HepG2 (cell line): ENCODE measurements around the gene TSPAN3. TPM values are rescaled to one million over a fixed set of nuclear protein-coding genes. Genes with fewer than 3 reads are reported as not detected.
A peak's percentile ranks its signal among the peaks of the same experiment; 100 is the strongest.

ENCODE experiments used
- DNMT3B ChIP-seq: conservative IDR thresholded peaks from 2 replicates; pipeline ENCODE4 v1.6.1; 2016; ENCODE audit warnings: missing biosample characterization, control low read depth
- DPF2 ChIP-seq: sonication (generic); formaldehyde crosslinking; IDR thresholded peaks from 2 replicates; pipeline ENCODE4 v1.4.0; 2020; ENCODE audit warnings: mild to moderate bottlenecking, low read depth, missing genetic modification reagents, borderline replicate concordance
- EHMT2 ChIP-seq: fragments of 200-600 bp; sonication (generic); IDR thresholded peaks from 2 replicates; pipeline ENCODE4 v1.7.0; 2017; ENCODE audit warnings: antibody characterized with exemption, low read depth, low read length, borderline replicate concordance
- FOSL1 ChIP-seq: sonication (generic); formaldehyde crosslinking; IDR thresholded peaks from 2 replicates; pipeline ENCODE4 v1.9.0; 2021; ENCODE audit warnings: missing genetic modification reagents, borderline replicate concordance
- GATA4 ChIP-seq: sonication (generic); IDR thresholded peaks from 2 replicates; pipeline ENCODE4 v1.6.1; 2016; ENCODE audit warnings: antibody characterized with exemption, low read depth, borderline replicate concordance
- HOXD1 ChIP-seq: sonication (generic); formaldehyde crosslinking; IDR thresholded peaks from 2 replicates; pipeline ENCODE4 v1.5.0; 2020; ENCODE audit warnings: missing genetic modification reagents
- KDM2A ChIP-seq: sonication (generic); formaldehyde crosslinking; IDR thresholded peaks from 2 replicates; pipeline ENCODE4 v1.4.0; 2020; ENCODE audit warnings: low read depth, missing genetic modification reagents, borderline replicate concordance
- KDM6A ChIP-seq: IDR thresholded peaks from 2 replicates; pipeline ENCODE4 v1.6.1; 2016; ENCODE audit warnings: low read depth
- MAFG ChIP-seq: sonication (generic); formaldehyde crosslinking; IDR thresholded peaks from 2 replicates; pipeline ENCODE4 v1.5.1; 2020; ENCODE audit warnings: mild to moderate bottlenecking, missing genetic modification reagents
- NFKBIZ ChIP-seq: IDR thresholded peaks from 2 replicates; pipeline ENCODE4 v1.6.1; 2018; ENCODE audit warnings: missing genetic modification reagents, missing compliant biosample characterization
- PAWR ChIP-seq: sonication (generic); formaldehyde crosslinking; IDR thresholded peaks from 2 replicates; pipeline ENCODE4 v1.4.0; 2020; ENCODE audit warnings: missing genetic modification reagents, mild to moderate bottlenecking, borderline replicate concordance
- PHF8 ChIP-seq: sonication (generic); formaldehyde crosslinking; IDR thresholded peaks from 2 replicates; pipeline ENCODE4 v1.5.0; 2020; ENCODE audit warnings: missing genetic modification reagents
- SAFB2 ChIP-seq: sonication (generic); formaldehyde crosslinking; IDR thresholded peaks from 2 replicates; pipeline ENCODE4 v1.5.1; 2020; ENCODE audit warnings: missing genetic modification reagents, low read depth, mild to moderate bottlenecking, borderline replicate concordance
- SRF ChIP-seq: IDR thresholded peaks from 2 replicates; pipeline ENCODE4 v1.6.1; 2011; ENCODE audit warnings: mild to moderate bottlenecking, low read depth, low read length, moderate library complexity
- TAF15 ChIP-seq: fragments of 200-400 bp; formaldehyde crosslinking; IDR thresholded peaks from one replicate; pipeline ENCODE4 v1.6.1; 2018; ENCODE audit warnings: mild to moderate bottlenecking, low read depth, low read length; ENCODE audit not compliant: poor library complexity, severe bottlenecking
- TGIF2 ChIP-seq: IDR thresholded peaks from 2 replicates; pipeline ENCODE4 v1.6.1; 2016; ENCODE audit warnings: control low read depth, missing compliant biosample characterization
- WIZ ChIP-seq: sonication (generic); formaldehyde crosslinking; IDR thresholded peaks from 2 replicates; pipeline ENCODE4 v1.5.1; 2020; ENCODE audit warnings: mild to moderate bottlenecking, missing genetic modification reagents
- ZEB1 ChIP-seq: IDR thresholded peaks from 2 replicates; pipeline ENCODE4 v1.6.1; 2012; ENCODE audit warnings: mild to moderate bottlenecking, low read depth, inconsistent platforms; ENCODE audit not compliant: insufficient replicate concordance
- ZFP41 ChIP-seq: sonication (generic); formaldehyde crosslinking; IDR thresholded peaks from 2 replicates; pipeline ENCODE4 v1.4.0; 2020; ENCODE audit warnings: mild to moderate bottlenecking, missing genetic modification reagents, borderline replicate concordance
- ZFP91 ChIP-seq: sonication (generic); formaldehyde crosslinking; IDR thresholded peaks from 2 replicates; pipeline ENCODE4 v1.9.0; 2022; ENCODE audit warnings: missing genetic modification reagents, mild to moderate bottlenecking, borderline replicate concordance
- ZFY ChIP-seq: sonication (generic); formaldehyde crosslinking; IDR thresholded peaks from 2 replicates; pipeline ENCODE4 v1.4.0; 2020; ENCODE audit warnings: missing genetic modification reagents
- ZNF17 ChIP-seq: sonication (generic); formaldehyde crosslinking; IDR thresholded peaks from 2 replicates; pipeline ENCODE4 v1.5.0; 2020; ENCODE audit warnings: mild to moderate bottlenecking, missing genetic modification reagents
- ZNF264 ChIP-seq: sonication (generic); formaldehyde crosslinking; IDR thresholded peaks from 2 replicates; pipeline ENCODE4 v1.4.0; 2020; ENCODE audit warnings: missing genetic modification reagents
- ZNF816 ChIP-seq: sonication (generic); formaldehyde crosslinking; IDR thresholded peaks from 2 replicates; pipeline ENCODE4 v1.8.0; 2022; ENCODE audit warnings: missing genetic modification reagents, mild to moderate bottlenecking, borderline replicate concordance
- ZSCAN20 ChIP-seq: sonication (generic); formaldehyde crosslinking; IDR thresholded peaks from 2 replicates; pipeline ENCODE4 v1.4.0; 2020; ENCODE audit warnings: missing genetic modification reagents, mild to moderate bottlenecking, borderline replicate concordance
- polyA plus RNA-seq, 8 experiments: library from polyadenylated mRNA; depleted of rRNA in 3 of 8; stranded (reverse) in 7 of 8; unstranded in 1 of 8; fragments of >200 nt; fragmentation: Illumina TruSeq in 4 of 8; extraction: Trizol in 4 of 8; gene quantifications; 2 replicates each; pipeline versions ENCODE4 v1.2.1 to v1.2.3, GENCODE V29; 2011 to 2016; ENCODE audit warnings: low read depth in 4 of 8, missing spikeins in 1 of 8, mixed read lengths in 1 of 8; ENCODE audit not compliant: insufficient read depth in 1 of 8
- total RNA-seq, 5 experiments: library from RNA; depleted of rRNA; stranded (reverse); fragments of >200 nt; fragmentation: Illumina TruSeq; extraction: Trizol; gene quantifications; 2 replicates each; pipeline ENCODE4 v1.2.3, GENCODE V29; 2016; ENCODE audit warnings: low read depth in 1 of 5
- TF ChIP-seq, protein P1 (sequence below): sonication (generic); formaldehyde crosslinking; IDR thresholded peaks from 2 replicates; pipeline ENCODE4 v1.8.1; 2023; ENCODE audit warnings: missing genetic modification reagents, mild to moderate bottlenecking, borderline replicate concordance
- TF ChIP-seq, protein P2 (sequence below): IDR thresholded peaks from 2 replicates; pipeline ENCODE4 v1.6.1; 2016; ENCODE audit warnings: missing compliant biosample characterization, missing genetic modification reagents, borderline replicate concordance
- TF ChIP-seq, protein P3 (sequence below): sonication (generic); formaldehyde crosslinking; IDR thresholded peaks from 2 replicates; pipeline ENCODE4 v1.8.1; 2022; ENCODE audit warnings: mild to moderate bottlenecking, missing genetic modification reagents

Gene TSPAN3
- total and polyA plus RNA-seq, 2 of the 13 experiments (the other 11 are each of a cell fraction or from before 2014, with no cell fraction given) = 167 to 170 TPM

- TF ChIP-seq SAFB2 (CRISPR knock-in tag) (no peak), WIZ (CRISPR knock-in tag) (no peak), PHF8 (CRISPR knock-in tag) (peak; percentile 84), DPF2 (CRISPR knock-in tag) (no peak), GATA4 (no peak), ZFY (peak; percentile 96), NFKBIZ (CRISPR knock-in tag) (no peak), HOXD1 (CRISPR knock-in tag) (no peak), TAF15 (no peak), EHMT2 (no peak), ZFP41 (no peak), FOSL1 (CRISPR knock-in tag) (no peak), DNMT3B (CRISPR knock-in tag) (no peak), ZNF17 (CRISPR knock-in tag) (no peak), TGIF2 (CRISPR knock-in tag) (0 out of 2 replicates have a peak, but pooled peaks have one; percentile 27), KDM6A (CRISPR knock-in tag) (no peak), ZEB1 (no peak), KDM2A (CRISPR knock-in tag) (peak; percentile 31; the same call in 1 of the 2 replicates), ZNF816 (CRISPR knock-in tag) (peak; percentile 75; the same call in 1 of the 2 replicates), ZFP91 (CRISPR knock-in tag) (peak; percentile 100), ZNF264 (CRISPR knock-in tag) (no peak), MAFG (CRISPR knock-in tag) (no peak), SRF (no peak), PAWR (no peak), ZSCAN20 (CRISPR knock-in tag) (no peak)
- TF ChIP-seq, protein P1, sequence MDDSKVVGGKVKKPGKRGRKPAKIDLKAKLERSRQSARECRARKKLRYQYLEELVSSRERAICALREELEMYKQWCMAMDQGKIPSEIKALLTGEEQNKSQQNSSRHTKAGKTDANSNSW = no peak
- TF ChIP-seq, protein P2, sequence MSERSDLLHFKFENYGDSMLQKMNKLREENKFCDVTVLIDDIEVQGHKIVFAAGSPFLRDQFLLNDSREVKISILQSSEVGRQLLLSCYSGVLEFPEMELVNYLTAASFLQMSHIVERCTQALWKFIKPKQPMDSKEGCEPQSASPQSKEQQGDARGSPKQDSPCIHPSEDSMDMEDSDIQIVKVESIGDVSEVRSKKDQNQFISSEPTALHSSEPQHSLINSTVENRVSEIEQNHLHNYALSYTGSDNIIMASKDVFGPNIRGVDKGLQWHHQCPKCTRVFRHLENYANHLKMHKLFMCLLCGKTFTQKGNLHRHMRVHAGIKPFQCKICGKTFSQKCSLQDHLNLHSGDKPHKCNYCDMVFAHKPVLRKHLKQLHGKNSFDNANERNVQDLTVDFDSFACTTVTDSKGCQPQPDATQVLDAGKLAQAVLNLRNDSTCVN (CRISPR knock-in tag) = no peak
- TF ChIP-seq, protein P3, sequence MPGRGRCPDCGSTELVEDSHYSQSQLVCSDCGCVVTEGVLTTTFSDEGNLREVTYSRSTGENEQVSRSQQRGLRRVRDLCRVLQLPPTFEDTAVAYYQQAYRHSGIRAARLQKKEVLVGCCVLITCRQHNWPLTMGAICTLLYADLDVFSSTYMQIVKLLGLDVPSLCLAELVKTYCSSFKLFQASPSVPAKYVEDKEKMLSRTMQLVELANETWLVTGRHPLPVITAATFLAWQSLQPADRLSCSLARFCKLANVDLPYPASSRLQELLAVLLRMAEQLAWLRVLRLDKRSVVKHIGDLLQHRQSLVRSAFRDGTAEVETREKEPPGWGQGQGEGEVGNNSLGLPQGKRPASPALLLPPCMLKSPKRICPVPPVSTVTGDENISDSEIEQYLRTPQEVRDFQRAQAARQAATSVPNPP (CRISPR knock-in tag) = no peak
Measured at GRCh38 chr15:77070495-77071304, at the start of gene TSPAN3 (continued).
